SK-N-SH treated with all-trans-retinoic acid at 6 μM for 48 hours (cell line): ENCODE measurements around the gene RTN4IP1.

Experiments
- ATAC-seq: fragments of 200-7000 bp; cut with Tn5 transposase; 3 replicates; pipeline ENCODE4 v1.9.1; 2020; ENCODE audit warnings: mild to moderate bottlenecking, moderate library complexity
- ARNTL ChIP-seq: fragments of 450-650 bp; formaldehyde crosslinking; IDR thresholded peaks from 2 replicates; pipeline ENCODE4 v1.5.0; 2020; ENCODE audit warnings: low read depth, mild to moderate bottlenecking, moderate library complexity, borderline replicate concordance
- BACH2 ChIP-seq: fragments of 250-450 bp; sonication (Bioruptor Pico); IDR thresholded peaks from 2 replicates; pipeline ENCODE4 v1.9.0; 2021; ENCODE audit warnings: mild to moderate bottlenecking, borderline replicate concordance
- CSDC2 ChIP-seq: fragments of 250-450 bp; sonication (Bioruptor Pico); IDR thresholded peaks from 2 replicates; pipeline ENCODE4 v1.5.0; 2020; ENCODE audit warnings: mild to moderate bottlenecking, moderate library complexity
- GLIS3 ChIP-seq: fragments of 250-450 bp; sonication (Bioruptor Pico); IDR thresholded peaks from 2 replicates; pipeline ENCODE4 v1.5.0; 2020; ENCODE audit warnings: mild to moderate bottlenecking, moderate library complexity
- ISL1 ChIP-seq: fragments of 250-450 bp; sonication (Bioruptor Pico); IDR thresholded peaks from 2 replicates; pipeline ENCODE4 v2.1.2; 2022; ENCODE audit warnings: mild to moderate bottlenecking, moderate library complexity
- OSR1 ChIP-seq: fragments of 250-450 bp; sonication (Bioruptor Pico); IDR thresholded peaks from 2 replicates; pipeline ENCODE4 v1.8.0; 2022; ENCODE audit warnings: moderate library complexity, mild to moderate bottlenecking, inconsistent platforms
- POU6F1 ChIP-seq: fragments of 250-450 bp; sonication (Bioruptor Pico); IDR thresholded peaks from 2 replicates; pipeline ENCODE4 v1.8.0; 2021; ENCODE audit warnings: low read depth, mild to moderate bottlenecking, moderate library complexity, borderline replicate concordance
- PPARA ChIP-seq: fragments of 250-450 bp; sonication (Bioruptor Pico); IDR thresholded peaks from 2 replicates; pipeline ENCODE4 v1.5.0; 2020; ENCODE audit warnings: mild to moderate bottlenecking, borderline replicate concordance
- RARB ChIP-seq: fragments of 250-450 bp; sonication (Bioruptor Pico); IDR thresholded peaks from 2 replicates; pipeline ENCODE4 v1.8.0; 2021; ENCODE audit warnings: mild to moderate bottlenecking, moderate library complexity
- SNAI2 ChIP-seq: fragments of 250-450 bp; sonication (Bioruptor Pico); IDR thresholded peaks from 2 replicates; pipeline ENCODE4 v1.5.0; 2020; ENCODE audit warnings: mild to moderate bottlenecking, moderate library complexity
- TCF4 ChIP-seq: fragments of 250-450 bp; sonication (Bioruptor Pico); IDR thresholded peaks from 2 replicates; pipeline ENCODE4 v1.8.0; 2021; ENCODE audit warnings: mild to moderate bottlenecking, moderate library complexity, borderline replicate concordance
- TOX ChIP-seq: fragments of 250-450 bp; sonication (Bioruptor Pico); IDR thresholded peaks from 2 replicates; pipeline ENCODE4 v1.8.0; 2021; ENCODE audit warnings: mild to moderate bottlenecking, moderate library complexity, borderline replicate concordance
- ZC3H10 ChIP-seq: fragments of 250-450 bp; sonication (Bioruptor Pico); IDR thresholded peaks from 2 replicates; pipeline ENCODE4 v1.5.1; 2021; ENCODE audit warnings: mild to moderate bottlenecking, moderate library complexity
- ZFP3 ChIP-seq: fragments of 250-450 bp; sonication (Bioruptor Pico); IDR thresholded peaks from 2 replicates; pipeline ENCODE4 v1.5.0; 2020; ENCODE audit warnings: mild to moderate bottlenecking, moderate library complexity
- ZFP30 ChIP-seq: fragments of 450-650 bp; formaldehyde crosslinking; IDR thresholded peaks from 2 replicates; pipeline ENCODE4 v1.5.0; 2022; ENCODE audit warnings: mild to moderate bottlenecking, moderate library complexity
- ZNF565 ChIP-seq: fragments of 450-650 bp; formaldehyde crosslinking; conservative IDR thresholded peaks from 2 replicates; pipeline ENCODE4 v1.5.0; 2020; ENCODE audit warnings: low read depth, mild to moderate bottlenecking, moderate library complexity
- ZNF70 ChIP-seq: fragments of 450-650 bp; formaldehyde crosslinking; IDR thresholded peaks from 2 replicates; pipeline ENCODE4 v1.5.0; 2020; ENCODE audit warnings: mild to moderate bottlenecking, moderate library complexity
- ZNF8 ChIP-seq: fragments of 450-650 bp; formaldehyde crosslinking; IDR thresholded peaks from 2 replicates; pipeline ENCODE4 v1.5.0; 2020; ENCODE audit warnings: mild to moderate bottlenecking, moderate library complexity
- TF ChIP-seq, protein P1 (sequence below): fragments of 250-450 bp; sonication (Bioruptor Pico); IDR thresholded peaks from 2 replicates; pipeline ENCODE4 v1.5.1; 2020; ENCODE audit warnings: low read depth, mild to moderate bottlenecking, moderate library complexity
- TF ChIP-seq, protein P2 (sequence below): fragments of 250-450 bp; sonication (Bioruptor Pico); IDR thresholded peaks from 2 replicates; pipeline ENCODE4 v1.5.1; 2021; ENCODE audit warnings: mild to moderate bottlenecking, moderate library complexity
- TF ChIP-seq, protein P3 (sequence below): fragments of 250-450 bp; sonication (Bioruptor Pico); IDR thresholded peaks from 2 replicates; pipeline ENCODE4 v1.8.0; 2020; ENCODE audit warnings: mild to moderate bottlenecking, moderate library complexity, borderline replicate concordance

RTN4IP1 gene

GRCh38 chr6:106637051-106637716 is 7.9 kb upstream of the RTN4IP1 start:
- ATAC-seq = no peak
- TF ChIP-seq BACH2 (CRISPR knock-in tag) = no peak
- TF ChIP-seq ZNF565 (CRISPR knock-in tag) = no peak
- TF ChIP-seq TCF4 (CRISPR knock-in tag) = no peak
- TF ChIP-seq PPARA = no peak

- no peak for ATAC-seq
Measured at GRCh38 chr6:106634565-106634964, 5.3 kb upstream of the RTN4IP1 start.

GRCh38 chr6:106631346-106631745 is 2.0 kb upstream of the RTN4IP1 start:
- no peak for TF ChIP-seq ZNF70 (CRISPR knock-in tag)
- no peak for TF ChIP-seq ZNF565 (CRISPR knock-in tag)
- TF ChIP-seq, protein P1, sequence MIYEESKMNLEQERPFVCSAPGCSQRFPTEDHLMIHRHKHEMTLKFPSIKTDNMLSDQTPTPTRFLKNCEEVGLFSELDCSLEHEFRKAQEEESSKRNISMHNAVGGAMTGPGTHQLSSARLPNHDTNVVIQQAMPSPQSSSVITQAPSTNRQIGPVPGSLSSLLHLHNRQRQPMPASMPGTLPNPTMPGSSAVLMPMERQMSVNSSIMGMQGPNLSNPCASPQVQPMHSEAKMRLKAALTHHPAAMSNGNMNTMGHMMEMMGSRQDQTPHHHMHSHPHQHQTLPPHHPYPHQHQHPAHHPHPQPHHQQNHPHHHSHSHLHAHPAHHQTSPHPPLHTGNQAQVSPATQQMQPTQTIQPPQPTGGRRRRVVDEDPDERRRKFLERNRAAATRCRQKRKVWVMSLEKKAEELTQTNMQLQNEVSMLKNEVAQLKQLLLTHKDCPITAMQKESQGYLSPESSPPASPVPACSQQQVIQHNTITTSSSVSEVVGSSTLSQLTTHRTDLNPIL (CRISPR knock-in tag) = no peak
- TF ChIP-seq ARNTL (CRISPR knock-in tag) = no peak
- no peak for TF ChIP-seq ZNF8 (CRISPR knock-in tag)
- TF ChIP-seq GLIS3 (CRISPR knock-in tag) = no peak
- TF ChIP-seq ZFP3 = no peak
- TF ChIP-seq TOX = no peak
- no peak for TF ChIP-seq ZFP30 (CRISPR knock-in tag)
- TF ChIP-seq BACH2 (CRISPR knock-in tag) = no peak
- TF ChIP-seq, protein P2, sequence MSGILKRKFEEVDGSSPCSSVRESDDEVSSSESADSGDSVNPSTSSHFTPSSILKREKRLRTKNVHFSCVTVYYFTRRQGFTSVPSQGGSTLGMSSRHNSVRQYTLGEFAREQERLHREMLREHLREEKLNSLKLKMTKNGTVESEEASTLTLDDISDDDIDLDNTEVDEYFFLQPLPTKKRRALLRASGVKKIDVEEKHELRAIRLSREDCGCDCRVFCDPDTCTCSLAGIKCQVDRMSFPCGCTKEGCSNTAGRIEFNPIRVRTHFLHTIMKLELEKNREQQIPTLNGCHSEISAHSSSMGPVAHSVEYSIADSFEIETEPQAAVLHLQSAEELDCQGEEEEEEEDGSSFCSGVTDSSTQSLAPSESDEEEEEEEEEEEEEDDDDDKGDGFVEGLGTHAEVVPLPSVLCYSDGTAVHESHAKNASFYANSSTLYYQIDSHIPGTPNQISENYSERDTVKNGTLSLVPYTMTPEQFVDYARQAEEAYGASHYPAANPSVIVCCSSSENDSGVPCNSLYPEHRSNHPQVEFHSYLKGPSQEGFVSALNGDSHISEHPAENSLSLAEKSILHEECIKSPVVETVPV = no peak
- TF ChIP-seq OSR1 (CRISPR knock-in tag) = no peak
- no peak for ATAC-seq

More at GRCh38 chr6:106634565-106634964, 5.3 kb upstream of the RTN4IP1 start:
- TF ChIP-seq OSR1 (CRISPR knock-in tag) (no peak), ISL1 (CRISPR knock-in tag) (no peak), POU6F1 (no peak), RARB (CRISPR knock-in tag) (no peak)
- TF ChIP-seq, protein P2 = no peak

DNA sequence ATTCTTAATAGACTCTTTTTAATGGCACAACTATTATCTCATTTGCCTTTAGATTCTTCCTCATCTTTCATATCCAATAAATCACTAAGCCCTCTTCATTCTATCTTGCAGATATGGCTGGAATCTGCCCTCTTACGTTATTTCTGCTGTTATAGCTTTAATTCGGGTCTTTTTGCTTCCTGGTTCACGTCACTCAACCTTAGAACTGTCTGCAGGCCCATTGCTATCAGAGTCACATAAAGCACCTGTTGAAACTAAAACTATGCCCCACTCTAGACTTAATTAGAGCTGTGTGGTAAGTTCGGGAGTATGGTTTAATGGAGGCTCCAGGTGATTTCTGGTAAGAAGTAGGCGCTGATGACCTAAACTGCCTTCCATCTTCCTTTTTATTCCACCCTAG is 1.1 kb upstream of the RTN4IP1 start:
- TF ChIP-seq ZNF8 (CRISPR knock-in tag) (no peak), ISL1 (CRISPR knock-in tag) (no peak), ZC3H10 (CRISPR knock-in tag) (no peak), ZNF565 (CRISPR knock-in tag) (no peak), CSDC2 (CRISPR knock-in tag) (no peak), TCF4 (CRISPR knock-in tag) (no peak), GLIS3 (CRISPR knock-in tag) (no peak), OSR1 (CRISPR knock-in tag) (no peak), ARNTL (CRISPR knock-in tag) (no peak), RARB (CRISPR knock-in tag) (no peak), ZNF70 (CRISPR knock-in tag) (no peak), TOX (no peak), BACH2 (CRISPR knock-in tag) (no peak), ZFP3 (no peak), SNAI2 (CRISPR knock-in tag) (no peak), PPARA (no peak)
- TF ChIP-seq, protein P3, sequence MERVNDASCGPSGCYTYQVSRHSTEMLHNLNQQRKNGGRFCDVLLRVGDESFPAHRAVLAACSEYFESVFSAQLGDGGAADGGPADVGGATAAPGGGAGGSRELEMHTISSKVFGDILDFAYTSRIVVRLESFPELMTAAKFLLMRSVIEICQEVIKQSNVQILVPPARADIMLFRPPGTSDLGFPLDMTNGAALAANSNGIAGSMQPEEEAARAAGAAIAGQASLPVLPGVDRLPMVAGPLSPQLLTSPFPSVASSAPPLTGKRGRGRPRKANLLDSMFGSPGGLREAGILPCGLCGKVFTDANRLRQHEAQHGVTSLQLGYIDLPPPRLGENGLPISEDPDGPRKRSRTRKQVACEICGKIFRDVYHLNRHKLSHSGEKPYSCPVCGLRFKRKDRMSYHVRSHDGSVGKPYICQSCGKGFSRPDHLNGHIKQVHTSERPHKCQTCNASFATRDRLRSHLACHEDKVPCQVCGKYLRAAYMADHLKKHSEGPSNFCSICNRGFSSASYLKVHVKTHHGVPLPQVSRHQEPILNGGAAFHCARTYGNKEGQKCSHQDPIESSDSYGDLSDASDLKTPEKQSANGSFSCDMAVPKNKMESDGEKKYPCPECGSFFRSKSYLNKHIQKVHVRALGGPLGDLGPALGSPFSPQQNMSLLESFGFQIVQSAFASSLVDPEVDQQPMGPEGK (CRISPR knock-in tag) = no peak
- TF ChIP-seq, protein P1 (CRISPR knock-in tag) = no peak
- TF ChIP-seq, protein P2 = no peak
- ATAC-seq = no peak
